Fibroblast of skin of back (primary cell): ENCODE measurements around the gene SFI1.
"Not testable (repeated sequence)": the region's sequence is repeated elsewhere in the genome, so short reads cannot be mapped to it uniquely, and the experiment has no call there.

Experiments used
- DNase-seq: peaks from one replicate; pipeline ENCODE4 v3.0.0-alpha.2; 2013

Gene SFI1

GRCh38 chr22:31556627-31557203, 60.4 kb downstream of the SFI1 start:
- DNase-seq: peak; percentile 41

- DNase-seq: peak; percentile 5
Measured at GRCh38 chr22:31558546-31558945, 62.2 kb downstream of the SFI1 start.

GRCh38 chr22:31561238-31561887, 65.0 kb downstream of the SFI1 start:
- DNase-seq: peak; percentile 73

GRCh38 chr22:31561970-31562369, 65.6 kb downstream of the SFI1 start:
- no peak for DNase-seq

- DNase-seq: peak; percentile 21
Measured at GRCh38 chr22:31566484-31566883, 70.1 kb downstream of the SFI1 start.

- DNase-seq: no peak
Measured at GRCh38 chr22:31567196-31567595, 70.9 kb downstream of the SFI1 start.

- no peak for DNase-seq
Measured at GRCh38 chr22:31567702-31568101, 71.4 kb downstream of the SFI1 start.

GRCh38 chr22:31569126-31569525, 72.8 kb downstream of the SFI1 start:
- no peak for DNase-seq

- no peak for DNase-seq
Measured at GRCh38 chr22:31572939-31573338, 76.6 kb downstream of the SFI1 start.

- DNase-seq: no peak
Measured at GRCh38 chr22:31574055-31574670, 77.8 kb downstream of the SFI1 start.

GRCh38 chr22:31575190-31575589, 78.9 kb downstream of the SFI1 start:
- no peak for DNase-seq

GRCh38 chr22:31577711-31578110, 81.4 kb downstream of the SFI1 start:
- DNase-seq: no peak

- no peak for DNase-seq
Measured at GRCh38 chr22:31578171-31578570, 81.8 kb downstream of the SFI1 start.

- no peak for DNase-seq
Measured at GRCh38 chr22:31579835-31580242, 83.5 kb downstream of the SFI1 start.

- DNase-seq: peak; percentile 88
Measured at GRCh38 chr22:31583861-31584485, 87.6 kb downstream of the SFI1 start.

GRCh38 chr22:31584804-31585160, 88.4 kb downstream of the SFI1 start:
- DNase-seq: no peak

- peak; percentile 14 for DNase-seq
Measured at GRCh38 chr22:31585161-31585859, 89.0 kb downstream of the SFI1 start.

- peak; percentile 17 for DNase-seq
Measured at GRCh38 chr22:31586137-31586920, 90.0 kb downstream of the SFI1 start.

- DNase-seq: no peak
Measured at GRCh38 chr22:31588970-31589675, 92.8 kb downstream of the SFI1 start.

- not testable (repeated sequence) for DNase-seq
Measured at GRCh38 chr22:31590161-31590560, 93.8 kb downstream of the SFI1 start.

- DNase-seq: no peak
Measured at GRCh38 chr22:31595271-31595670, 98.9 kb downstream of the SFI1 start.
